Measurements from ENCODE around the gene MDM4.

Gene MDM4

GRCh38 chr1:204577794-204578478 lies 61.7 kb downstream of the MDM4 start:
- TF ChIP-seq GATA1 (IDR thresholded peaks at IDR 0.05; ENCODE audit: low read depth, low read length) (no peak), POLR2A (IDR thresholded peaks at IDR 0.05; ENCODE audit: low read length) (no peak)

GRCh38 chr1:204578867-204579664 lies 62.9 kb downstream of the MDM4 start:
- no peak for DNase-seq
- TF ChIP-seq POLR2A (IDR thresholded peaks at IDR 0.05; ENCODE audit: low read length) (no peak), GATA1 (IDR thresholded peaks at IDR 0.05; ENCODE audit: low read depth, low read length) (no peak)

More at GRCh38 chr1:204577794-204578478, 61.7 kb downstream of the MDM4 start:
- DNase-seq: no peak

GRCh38 chr1:204579681-204580080 lies 63.5 kb downstream of the MDM4 start:
- no peak for TF ChIP-seq GATA1 (IDR thresholded peaks at IDR 0.05; ENCODE audit: low read depth, low read length)
- no peak for TF ChIP-seq POLR2A (IDR thresholded peaks at IDR 0.05; ENCODE audit: low read length)
- DNase-seq: no peak

DNA sequence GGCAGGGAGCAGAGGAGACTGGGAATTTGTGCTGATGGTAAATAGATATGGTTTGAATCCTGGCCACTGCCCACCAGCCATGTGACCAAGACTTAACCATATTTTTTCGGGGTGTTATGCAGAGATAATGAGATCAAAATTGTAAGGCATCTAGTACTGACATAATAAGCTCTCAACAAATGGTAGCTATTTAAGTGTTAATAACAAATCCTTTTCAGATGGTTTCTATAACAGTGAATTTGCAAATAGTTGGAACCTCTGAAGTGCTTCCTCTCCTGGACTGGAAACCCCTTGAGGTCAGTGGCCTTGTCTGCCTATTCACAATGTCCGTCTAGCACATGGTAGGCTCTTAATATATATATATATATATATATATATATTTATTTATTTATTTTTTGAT lies 64.7 kb downstream of the MDM4 start:
- DNase-seq: no peak
- TF ChIP-seq GATA1 (IDR thresholded peaks at IDR 0.05; ENCODE audit: low read depth, low read length) (no peak), POLR2A (IDR thresholded peaks at IDR 0.05; ENCODE audit: low read length) (no peak)

GRCh38 chr1:204581759-204582158 lies 65.6 kb downstream of the MDM4 start:
- no peak for DNase-seq
- TF ChIP-seq GATA1 (IDR thresholded peaks at IDR 0.05; ENCODE audit: low read depth, low read length) (no peak), POLR2A (IDR thresholded peaks at IDR 0.05; ENCODE audit: low read length) (no peak)

- TF ChIP-seq POLR2A (IDR thresholded peaks at IDR 0.05; ENCODE audit: low read length) (no peak), GATA1 (IDR thresholded peaks at IDR 0.05; ENCODE audit: low read depth, low read length) (no peak)
- DNase-seq: no peak
Measured at GRCh38 chr1:204583909-204584632, 67.9 kb downstream of the MDM4 start.

DNA sequence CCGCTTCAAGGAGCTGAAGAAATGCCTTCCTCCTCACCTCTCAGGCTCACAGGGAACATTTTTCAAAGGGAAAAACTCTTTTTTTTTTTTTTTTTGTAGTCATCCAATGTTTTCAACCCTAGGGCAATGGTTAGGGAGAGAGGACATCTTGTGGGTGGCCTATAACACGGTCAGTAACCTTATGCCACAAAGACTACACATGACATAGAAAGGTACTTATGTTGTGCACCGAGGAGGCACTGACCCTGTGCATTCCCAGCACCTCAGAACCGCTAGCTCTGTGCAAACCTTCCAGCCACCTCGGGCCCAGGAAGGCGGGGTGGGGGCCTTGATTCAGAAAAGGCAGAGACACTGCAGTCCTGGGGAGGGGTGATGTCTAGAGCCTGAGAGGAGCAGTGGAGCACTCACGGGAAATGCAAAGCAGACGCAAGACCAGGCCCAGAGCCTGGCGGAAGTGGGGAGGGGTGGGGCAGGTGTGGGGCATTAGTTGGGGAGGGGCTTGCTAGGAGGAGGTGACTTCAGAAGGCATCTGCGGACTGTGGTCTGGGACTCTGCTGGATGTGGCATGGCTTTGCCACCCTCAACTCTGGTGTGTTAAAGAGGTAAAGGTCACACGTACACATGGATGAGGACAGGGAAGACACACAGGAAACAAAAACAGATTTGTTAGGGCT lies 68.6 kb downstream of the MDM4 start:
- TF ChIP-seq GATA1 (IDR thresholded peaks at IDR 0.05; ENCODE audit: low read depth, low read length) (no peak), POLR2A (IDR thresholded peaks at IDR 0.05; ENCODE audit: low read length) (no peak)
- DNase-seq: no peak

- TF ChIP-seq GATA1 (IDR thresholded peaks at IDR 0.05; ENCODE audit: low read depth, low read length) (no peak), POLR2A (IDR thresholded peaks at IDR 0.05; ENCODE audit: low read length) (no peak)
- no peak for DNase-seq
Measured at GRCh38 chr1:204587621-204588020, 71.4 kb downstream of the MDM4 start.

GRCh38 chr1:204588826-204589225 lies 72.6 kb downstream of the MDM4 start:
- TF ChIP-seq GATA1 (IDR thresholded peaks at IDR 0.05; ENCODE audit: low read depth, low read length) (no peak), POLR2A (IDR thresholded peaks at IDR 0.05; ENCODE audit: low read length) (no peak)
- no peak for DNase-seq

DNA sequence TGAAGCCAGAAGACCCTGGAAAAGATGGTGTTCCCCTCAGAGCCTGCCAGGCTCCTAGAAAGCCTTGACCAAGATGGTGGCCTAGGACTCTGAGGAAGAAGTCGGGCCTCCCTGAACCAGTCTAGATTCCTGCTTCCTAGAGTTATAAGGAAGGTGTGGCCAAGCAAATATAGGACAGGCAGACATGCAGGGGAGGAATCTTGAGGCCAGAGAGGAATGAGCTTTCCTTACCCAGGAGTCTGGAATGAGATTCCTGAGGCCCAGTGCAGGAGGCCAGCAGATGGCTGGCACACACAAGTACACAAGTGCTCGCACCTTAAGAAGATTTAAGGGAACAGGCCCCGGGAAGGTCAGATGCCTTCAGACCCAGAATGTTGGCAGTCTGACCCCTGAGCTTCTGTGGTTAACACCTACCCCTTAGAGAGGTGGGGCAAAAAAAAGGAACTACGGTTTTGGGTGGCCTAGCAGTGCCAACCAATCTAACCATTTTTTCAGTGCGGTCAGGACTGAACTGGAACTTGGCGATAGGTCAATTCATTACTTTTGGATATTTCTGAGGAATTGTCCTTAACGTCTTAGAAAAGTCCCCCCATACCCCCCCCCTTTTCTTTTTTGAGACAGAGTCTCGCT lies 73.3 kb downstream of the MDM4 start:
- no peak for TF ChIP-seq POLR2A (IDR thresholded peaks at IDR 0.05; ENCODE audit: low read length)
- TF ChIP-seq GATA1 (IDR thresholded peaks at IDR 0.05; ENCODE audit: low read depth, low read length): no peak
- no peak for DNase-seq

DNA sequence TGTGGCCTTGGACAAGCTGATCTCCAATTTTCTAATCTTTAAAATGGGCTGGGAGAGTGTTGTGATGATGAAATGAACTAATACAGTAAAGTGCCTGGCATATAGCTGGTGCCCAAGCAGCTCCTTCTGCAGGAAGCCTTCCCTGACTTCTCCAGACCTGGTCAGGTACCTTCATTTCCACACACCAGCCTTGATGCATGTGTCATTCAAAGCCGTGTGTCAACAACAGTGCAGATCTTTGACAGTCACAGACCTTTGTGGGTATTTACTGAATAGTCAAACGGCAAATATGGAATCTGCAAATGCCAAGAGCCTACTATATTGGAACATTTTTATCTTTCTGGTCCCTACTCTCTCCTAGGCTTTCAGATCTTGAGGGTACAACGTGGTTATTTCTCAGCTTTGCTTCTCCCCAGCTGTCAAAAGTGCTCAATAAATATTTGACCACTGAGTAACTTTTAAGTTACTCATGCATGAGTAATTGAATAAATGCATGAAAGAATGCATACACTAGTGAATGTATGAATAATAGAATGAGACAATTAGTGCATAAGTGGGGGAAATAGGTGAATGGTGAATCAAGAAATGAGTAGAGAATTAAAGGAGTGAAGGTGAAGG lies 75.4 kb downstream of the MDM4 start:
- no peak for DNase-seq
- no peak for TF ChIP-seq POLR2A (IDR thresholded peaks at IDR 0.05; ENCODE audit: low read length)
- no peak for TF ChIP-seq GATA1 (IDR thresholded peaks at IDR 0.05; ENCODE audit: low read depth, low read length)

GRCh38 chr1:204592246-204592948 lies 76.2 kb downstream of the MDM4 start:
- TF ChIP-seq POLR2A (IDR thresholded peaks at IDR 0.05; ENCODE audit: low read length): no peak
- no peak for TF ChIP-seq GATA1 (IDR thresholded peaks at IDR 0.05; ENCODE audit: low read depth, low read length)
- DNase-seq: no peak
